Left renal cortex interstitium (tissue), 4 donors: ENCODE data around the gene EGFL7. TPM values are rescaled to one million over a fixed set of nuclear protein-coding genes. Genes with fewer than 3 reads are reported as not detected.

Experiments used
- DNase-seq, 4 donors: peaks; one replicate each; pipeline ENCODE4 v3.0.0-alpha.2; 2013; ENCODE audit warnings: low read depth in 4 of 4, low spot score in 2 of 4, missing footprints in 1 of 4
- polyA plus RNA-seq, 4 donors: library from polyadenylated mRNA; unstranded; fragments of 120-200 nt; gene quantifications; one replicate each; pipeline ENCODE4 v1.2.1, GENCODE V29; 2013; ENCODE audit not compliant: insufficient read length in 4 of 4

The EGFL7 gene
- polyA plus RNA-seq, 4 donors, result 50.5 to 85.7 (median 72.4) TPM

GRCh38 chr9:136658849-136659535 is 3.7 kb upstream of the EGFL7 start:
- no peak for DNase-seq

DNA sequence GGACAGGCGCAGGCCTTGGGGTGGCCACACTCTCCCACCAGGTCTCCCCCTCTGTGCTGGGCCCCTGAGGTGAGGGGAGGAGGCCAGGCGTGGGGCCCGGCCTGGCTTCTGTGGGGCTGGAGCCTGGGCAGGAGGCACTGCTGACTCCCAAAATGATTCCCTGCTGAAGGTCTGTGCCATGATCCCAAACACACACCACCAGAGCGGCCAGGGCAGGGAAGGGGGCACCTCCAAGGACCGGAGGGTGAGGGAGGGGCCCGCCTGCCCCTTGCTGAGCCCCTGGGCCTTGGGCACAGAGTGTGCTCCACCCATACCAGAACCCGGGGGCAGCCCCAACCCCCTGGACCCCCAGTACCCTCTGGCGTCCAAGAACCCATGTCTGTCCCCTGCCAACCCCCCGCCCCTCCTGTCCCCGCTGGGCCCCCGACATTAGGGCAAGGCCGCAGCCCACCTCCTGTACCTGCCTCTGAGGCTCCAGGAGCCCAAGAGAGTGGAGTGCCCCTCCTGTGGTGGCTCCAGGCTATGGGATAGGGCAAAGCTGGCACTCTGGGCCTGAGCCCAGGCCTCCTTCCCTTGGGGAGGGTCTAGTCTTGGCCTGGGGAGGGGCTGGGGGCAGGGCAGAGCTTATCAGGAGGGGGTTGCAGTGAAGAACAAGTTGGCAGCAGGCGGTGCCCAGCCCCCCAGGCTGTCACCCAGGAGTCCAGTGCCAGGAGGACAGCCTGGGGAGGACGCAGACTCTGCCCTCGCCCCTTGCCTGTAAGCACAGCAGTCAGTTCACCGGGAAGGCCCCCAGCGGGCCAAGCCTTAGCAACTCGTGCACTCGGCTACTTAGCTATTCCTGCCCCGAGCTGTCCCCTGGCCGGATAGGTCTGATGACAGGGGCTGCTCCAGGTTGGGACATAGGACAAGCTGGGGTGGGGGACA is 2.6 kb upstream of the EGFL7 start:
- no peak for DNase-seq

DNA sequence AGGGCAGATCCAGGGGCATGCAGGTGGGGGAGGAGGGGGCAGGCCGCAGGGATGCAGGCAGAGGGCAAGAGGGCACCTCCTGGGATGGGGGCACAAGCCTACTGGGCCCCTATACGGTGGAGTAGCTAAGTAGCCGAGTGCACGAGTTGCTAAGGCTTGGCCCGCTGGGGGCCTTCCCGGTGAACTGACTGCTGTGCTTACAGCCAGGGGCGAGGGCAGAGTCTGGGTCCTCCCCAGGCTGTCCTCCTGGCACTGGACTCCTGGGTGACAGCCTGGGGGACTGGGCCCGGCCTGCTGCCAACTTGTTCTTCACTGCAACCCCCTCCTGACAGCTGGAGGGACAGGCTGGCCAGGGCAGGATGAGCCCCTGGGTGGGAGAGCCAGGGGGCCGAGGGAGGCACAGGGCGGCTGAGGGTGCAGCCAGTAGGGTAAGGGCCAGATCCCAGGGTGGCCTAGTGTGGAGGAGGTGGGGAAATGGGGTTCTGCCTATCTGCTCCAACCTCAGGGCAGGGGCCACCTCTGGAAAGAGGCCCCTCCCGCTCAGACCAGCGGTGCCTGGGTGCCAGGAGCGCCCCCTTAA is 1.7 kb upstream of the EGFL7 start:
- no peak for DNase-seq

GRCh38 chr9:136661641-136662325 is 933 bp upstream of the EGFL7 start:
- DNase-seq, result no peak

- DNase-seq, result no peak
Measured at GRCh38 chr9:136662326-136662655, 425 bp upstream of the EGFL7 start.

GRCh38 chr9:136664000-136664915 is 1.5 kb downstream of the EGFL7 start:
- no peak for DNase-seq

GRCh38 chr9:136665111-136665703 is 2.5 kb downstream of the EGFL7 start:
- no peak for DNase-seq

DNA sequence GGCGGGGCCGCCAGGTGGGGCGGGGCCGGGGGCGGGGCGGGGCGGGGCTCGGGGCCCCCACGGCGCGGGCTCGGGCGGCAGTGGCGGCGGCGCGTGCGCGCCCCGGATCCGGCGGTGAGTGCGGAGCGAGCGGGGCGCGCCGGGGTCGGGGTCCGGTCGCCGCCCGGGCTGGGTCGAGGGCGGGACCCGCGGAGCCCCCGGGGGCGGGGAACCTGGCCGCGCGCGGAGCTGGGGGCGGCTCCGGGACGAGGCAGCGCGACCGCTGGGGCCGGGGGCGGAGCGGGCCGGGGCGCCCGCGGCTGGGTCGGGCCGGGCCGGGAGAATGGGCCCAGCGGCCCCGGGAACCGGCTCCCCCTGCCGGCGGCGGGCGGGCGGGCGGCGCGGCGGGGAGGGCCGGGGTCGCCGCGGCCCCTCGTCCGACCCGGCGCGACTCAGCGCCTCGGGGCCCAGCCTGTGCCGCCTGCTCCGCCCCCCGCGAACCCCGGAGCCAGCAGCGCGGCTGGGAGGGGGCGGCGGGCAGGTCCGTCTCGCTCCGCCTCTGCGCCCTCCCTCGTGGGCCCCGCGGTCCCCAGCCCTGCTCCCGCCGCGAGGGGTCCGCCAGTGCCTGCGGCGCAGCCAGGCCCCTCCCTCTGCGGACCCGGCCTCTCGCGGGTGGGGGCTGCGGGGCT is 3.1 kb downstream of the EGFL7 start:
- DNase-seq, result no peak

DNA sequence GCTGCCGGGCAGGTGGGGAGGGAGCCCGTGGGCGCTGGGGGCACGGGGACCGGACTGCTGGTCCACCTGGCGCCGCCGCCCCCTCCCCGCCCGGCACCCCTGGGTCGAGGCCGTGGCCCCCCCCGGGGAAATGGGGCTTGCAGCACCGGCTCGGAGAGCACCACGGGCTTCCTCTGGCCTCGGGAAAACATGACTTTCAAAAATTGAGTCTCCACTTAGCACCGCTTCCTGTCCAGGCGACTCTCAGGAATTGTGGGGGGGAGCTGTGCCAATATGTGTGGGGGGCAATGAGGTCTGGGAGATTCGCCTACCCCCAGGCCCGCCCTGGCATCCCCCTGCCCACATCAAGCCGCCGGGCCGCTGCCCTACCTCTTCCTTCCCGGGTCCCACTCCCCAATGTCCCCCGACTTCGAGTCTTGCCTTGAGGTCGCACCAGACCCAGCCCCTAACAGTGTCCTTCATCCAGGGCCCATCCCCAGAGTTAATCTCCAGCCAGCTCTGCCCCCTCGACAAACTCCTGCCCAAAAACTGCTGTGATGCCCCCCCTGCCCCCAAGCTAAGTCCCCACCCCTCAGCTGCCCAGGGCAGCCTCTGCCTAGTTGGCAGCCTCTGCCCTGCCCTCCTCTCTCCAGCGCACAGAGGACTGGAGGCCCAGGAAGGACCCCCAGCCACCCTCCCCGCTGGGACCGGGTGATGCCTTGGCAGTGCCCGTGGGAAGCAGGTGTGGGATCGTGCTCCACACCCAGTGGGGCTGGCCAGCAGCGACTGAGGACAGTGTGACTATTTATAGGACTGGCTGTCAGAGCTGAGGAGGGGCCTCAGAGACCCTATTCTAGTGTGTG is 3.9 kb downstream of the EGFL7 start:
- no peak for DNase-seq

GRCh38 chr9:136667214-136667939 is 4.7 kb downstream of the EGFL7 start:
- DNase-seq, result no peak

GRCh38 chr9:136667940-136668760 is 5.4 kb downstream of the EGFL7 start:
- no peak for DNase-seq

- DNase-seq, result no peak
Measured at GRCh38 chr9:136668983-136669790, 6.5 kb downstream of the EGFL7 start.

GRCh38 chr9:136669791-136670464 is 7.2 kb downstream of the EGFL7 start:
- no peak for DNase-seq

DNA sequence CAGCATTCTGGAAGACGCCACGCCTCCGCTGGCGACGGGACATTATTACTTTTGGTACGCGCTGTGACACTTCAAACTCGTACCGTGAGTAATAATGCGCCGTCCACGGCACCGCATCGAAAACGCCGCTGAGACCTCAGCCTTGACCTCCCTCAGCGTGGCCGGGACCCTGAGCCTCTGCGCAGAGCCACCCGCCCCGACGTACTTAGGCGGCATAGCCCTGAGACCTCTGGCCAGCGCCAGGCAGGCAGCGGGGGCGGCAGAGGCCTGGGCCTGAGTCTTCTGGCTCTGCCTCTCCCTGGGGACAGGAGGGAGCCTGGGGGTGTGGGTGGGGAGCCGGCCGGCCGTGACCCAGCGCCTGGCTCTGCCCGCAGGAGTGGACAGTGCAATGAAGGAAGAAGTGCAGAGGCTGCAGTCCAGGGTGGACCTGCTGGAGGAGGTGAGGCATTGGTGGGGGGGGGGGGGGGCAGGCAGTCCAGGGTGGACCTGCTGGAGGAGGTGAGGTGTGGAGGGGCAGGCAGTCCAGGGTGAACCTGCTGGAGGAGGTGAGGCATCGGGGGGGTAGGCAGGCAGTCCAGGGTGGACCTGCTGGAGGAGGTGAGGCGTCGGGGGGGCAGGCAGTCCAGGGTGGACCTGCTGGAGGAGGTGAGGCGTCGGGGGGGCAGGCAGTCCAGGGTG is 8.0 kb downstream of the EGFL7 start:
- DNase-seq, result no peak

- DNase-seq, result no peak
Measured at GRCh38 chr9:136671254-136671614, 8.5 kb downstream of the EGFL7 start.
